T-helper 1 cell treated with Interleukin-12 subunit alpha and Interleukin-12 subunit beta and Interleukin-4 antibody, amounts not matched to agents 30 μg/mL and 1 μg/mL, for 36 hours (primary cell): ENCODE results near the gene MARF1.
"Not testable (repeated sequence)": the region's sequence is repeated elsewhere in the genome, so short reads cannot be mapped to it uniquely, and the experiment has no call there.

ENCODE experiments used
- H3K27ac Mint-ChIP-seq: one replicate; pipeline ENCODE4 v1.8.0; 2021; ENCODE audit warnings: mild to moderate bottlenecking, mixed read lengths
- H3K27me3 Mint-ChIP-seq: one replicate; pipeline ENCODE4 v1.8.0; 2021; ENCODE audit warnings: low read depth, mixed read lengths
- H3K36me3 Mint-ChIP-seq: one replicate; pipeline ENCODE4 v1.8.0; 2021; ENCODE audit warnings: low read depth, mixed read lengths
- H3K4me1 Mint-ChIP-seq: one replicate; pipeline ENCODE4 v1.8.0; 2021; ENCODE audit warnings: low read depth, mixed read lengths
- H3K4me3 Mint-ChIP-seq: one replicate; pipeline ENCODE4 v1.8.0; 2021; ENCODE audit warnings: mild to moderate bottlenecking, moderate library complexity, mixed read lengths
- H3K9me3 Mint-ChIP-seq: one replicate; pipeline ENCODE4 v1.8.0; 2021; ENCODE audit warnings: mixed read lengths

The MARF1 gene

DNA sequence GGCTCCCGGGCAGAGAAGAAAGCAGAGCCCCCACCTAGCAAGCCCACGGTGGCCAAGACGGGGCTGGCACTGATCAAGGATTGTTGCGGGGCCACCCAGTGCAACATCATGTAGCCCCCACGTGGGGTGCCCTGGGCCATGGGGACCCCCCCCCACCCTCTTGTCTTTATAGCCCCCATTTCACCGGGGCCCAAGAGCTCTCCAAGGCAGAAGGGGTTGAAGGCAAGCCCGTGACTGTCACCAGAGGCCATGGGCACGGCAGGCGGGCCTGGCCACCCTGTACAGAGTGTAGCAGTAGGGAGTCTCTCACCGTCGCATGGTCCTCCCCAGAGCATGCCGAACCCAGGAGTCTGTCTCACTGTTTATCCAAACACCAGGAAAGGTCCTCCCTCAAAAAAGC lies 56.2 kb downstream of the MARF1 start:
- Mint-ChIP-seq H3K36me3 (peaks cover 43% of the 10 kb centered on the region), H3K27ac (no peak overlapping the region), H3K27me3 (no peaks in the 10 kb centered on the region), H3K9me3 (peaks cover 23% of the 10 kb centered on the region), H3K4me3 (no peak overlapping the region), H3K4me1 (peaks cover 19% of the 10 kb centered on the region)

DNA sequence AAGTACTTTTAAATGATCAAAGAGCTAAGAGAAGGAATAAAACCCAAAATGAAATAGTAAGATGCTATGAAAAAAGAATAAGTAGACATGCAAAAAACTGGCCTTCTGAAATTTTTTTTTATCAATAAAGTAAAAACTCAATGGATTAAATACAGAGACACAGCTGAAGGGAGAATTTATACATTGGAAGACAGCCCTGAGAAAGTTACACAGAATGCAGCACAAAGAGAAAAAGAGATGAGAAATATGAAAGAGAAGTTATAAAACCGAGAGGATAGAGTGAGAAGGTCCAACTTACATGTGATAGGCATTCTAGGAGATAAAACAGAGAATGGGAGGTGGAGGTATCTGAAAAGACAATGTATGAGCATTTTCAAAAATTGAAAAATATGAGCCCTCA lies 57.0 kb downstream of the MARF1 start:
- no peaks in the 10 kb centered on the region for H3K27me3 Mint-ChIP-seq
- peaks cover 15% of the 10 kb centered on the region for H3K4me1 Mint-ChIP-seq
- H3K4me3 Mint-ChIP-seq: no peak overlapping the region
- peaks cover 23% of the 10 kb centered on the region for H3K9me3 Mint-ChIP-seq
- H3K27ac Mint-ChIP-seq: no peak overlapping the region
- H3K36me3 Mint-ChIP-seq: peaks cover 43% of the 10 kb centered on the region

DNA sequence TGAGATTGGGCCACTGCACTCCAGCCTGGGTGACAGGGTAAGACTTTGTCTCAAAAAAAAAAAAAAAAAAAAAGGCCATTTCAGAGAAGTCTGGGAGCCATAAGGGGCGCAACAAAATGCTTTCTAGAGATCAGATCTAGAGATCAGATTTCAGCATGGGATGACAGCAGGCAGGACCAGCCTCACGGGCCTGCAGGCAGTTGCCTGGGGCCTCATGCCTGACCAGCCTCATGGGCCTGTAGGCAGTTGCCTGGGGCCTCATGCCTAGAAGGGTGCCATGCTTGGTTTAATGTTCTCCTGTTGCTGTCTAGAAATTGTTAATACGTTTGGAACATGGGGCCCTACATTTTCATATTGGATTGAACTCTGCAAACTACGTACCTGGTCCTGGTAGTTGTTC lies 59.4 kb downstream of the MARF1 start:
- H3K4me1 Mint-ChIP-seq: peaks cover 5% of the 10 kb centered on the region
- no peak overlapping the region for H3K27ac Mint-ChIP-seq
- peaks cover 23% of the 10 kb centered on the region for H3K9me3 Mint-ChIP-seq
- no peak overlapping the region for H3K4me3 Mint-ChIP-seq
- H3K36me3 Mint-ChIP-seq: peaks cover 32% of the 10 kb centered on the region
- H3K27me3 Mint-ChIP-seq: no peaks in the 10 kb centered on the region

DNA sequence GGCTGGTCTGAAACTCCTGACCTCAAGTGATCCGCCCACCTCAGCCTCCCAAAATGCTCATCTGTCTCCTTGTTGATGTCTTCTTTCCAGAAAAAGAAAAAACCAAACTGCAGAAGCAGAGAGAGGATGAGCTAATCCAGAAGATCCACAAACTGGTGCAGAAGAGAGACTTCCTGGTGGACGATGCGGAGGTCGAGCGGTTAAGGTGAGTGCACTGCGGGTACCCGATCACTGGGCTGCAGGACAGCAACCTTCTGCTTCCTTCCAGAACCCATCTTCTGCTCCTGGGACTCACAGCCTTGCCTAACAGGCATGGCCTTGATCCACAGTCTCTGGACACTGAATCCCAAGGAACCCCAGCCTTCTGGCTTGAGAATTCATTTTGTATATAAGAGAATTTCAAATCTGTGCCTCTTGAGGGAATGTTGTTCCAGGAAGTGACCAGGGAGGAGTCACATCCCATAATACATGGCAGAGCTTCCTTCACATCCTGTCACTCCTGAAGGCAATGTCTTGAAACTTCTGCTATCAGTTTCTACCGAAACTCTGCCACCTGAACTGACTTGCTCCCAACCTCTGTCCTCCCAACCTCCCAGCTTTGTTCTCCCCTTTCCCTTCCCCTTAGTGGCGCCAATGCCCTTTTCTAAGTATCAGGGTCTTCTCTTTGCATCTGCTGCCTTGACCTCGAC lies 61.7 kb downstream of the MARF1 start:
- Mint-ChIP-seq H3K4me1 (peaks cover 5% of the 10 kb centered on the region), H3K27ac (no peak overlapping the region), H3K4me3 (no peak overlapping the region), H3K36me3 (peaks cover 18% of the 10 kb centered on the region), H3K27me3 (no peaks in the 10 kb centered on the region), H3K9me3 (peaks cover 14% of the 10 kb centered on the region)

DNA sequence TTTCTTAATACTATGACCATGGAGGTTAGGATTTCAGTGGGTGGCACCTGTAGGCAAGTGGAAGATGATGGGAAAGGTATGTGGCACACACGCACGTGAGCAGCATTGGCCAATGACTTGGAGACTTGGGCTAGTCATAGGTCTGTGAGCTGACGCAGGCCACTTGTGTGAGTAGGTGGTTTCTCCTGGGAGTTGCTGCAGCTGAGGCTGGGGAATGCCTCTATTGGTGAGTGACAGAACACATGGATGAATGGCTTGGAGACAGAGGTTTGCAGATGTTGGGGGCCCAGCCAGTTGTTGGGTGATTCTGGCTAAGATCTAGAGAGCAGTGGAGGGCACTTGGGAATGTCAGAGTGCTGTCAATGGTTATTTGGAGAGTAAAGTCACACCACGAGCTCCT lies 64.1 kb downstream of the MARF1 start:
- Mint-ChIP-seq H3K9me3 (peaks cover 12% of the 10 kb centered on the region), H3K27me3 (no peaks in the 10 kb centered on the region), H3K36me3 (peaks cover 7% of the 10 kb centered on the region), H3K4me1 (peaks cover 7% of the 10 kb centered on the region), H3K4me3 (no peak overlapping the region), H3K27ac (no peak overlapping the region)

DNA sequence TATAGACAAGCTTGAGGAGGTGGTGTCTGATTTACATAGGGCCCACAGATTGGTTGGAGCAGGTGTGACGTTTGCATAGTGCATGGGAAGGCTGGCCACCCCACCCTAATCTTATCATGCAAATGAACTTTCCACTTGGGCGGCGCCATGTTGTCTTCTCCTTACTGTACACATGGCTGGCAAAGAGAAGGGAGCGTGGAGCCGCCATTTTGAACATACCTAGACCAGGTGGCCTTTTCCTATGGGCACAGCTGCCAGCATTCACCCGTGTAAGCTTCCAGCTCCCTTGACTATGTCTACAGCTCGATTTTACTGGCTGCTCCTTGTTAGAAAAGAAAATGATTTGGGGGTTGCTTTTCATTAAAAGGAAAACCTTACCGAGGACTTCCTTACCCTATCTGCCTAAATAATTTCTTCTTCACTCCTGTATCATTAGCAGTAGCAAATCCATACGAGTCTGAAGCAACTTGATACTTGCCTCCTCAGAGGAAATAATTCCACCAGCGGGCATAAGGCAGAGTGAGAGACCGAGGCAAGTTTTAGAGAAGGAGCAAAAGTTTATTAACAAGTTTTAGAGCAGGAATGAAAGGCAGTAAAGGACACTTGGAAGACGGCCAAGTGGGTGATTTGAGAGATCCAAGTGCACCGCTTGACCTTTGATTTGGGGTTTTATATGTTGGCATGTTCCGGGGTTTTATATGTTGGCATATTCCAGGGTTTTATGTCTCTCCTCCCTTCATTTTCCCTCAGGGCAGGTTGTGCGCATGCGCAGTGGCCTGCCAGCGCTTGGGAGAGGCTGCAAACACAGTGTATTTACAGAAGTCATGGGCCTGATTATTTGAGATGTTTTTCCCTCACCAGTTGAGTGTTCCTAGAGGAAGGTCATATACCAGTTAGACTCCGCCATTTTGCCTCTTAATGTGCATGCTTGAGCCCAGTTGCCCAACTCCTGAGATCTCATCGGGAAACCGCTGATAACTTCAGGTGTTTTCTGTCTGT lies 65.7 kb downstream of the MARF1 start:
- Mint-ChIP-seq H3K27ac (no peak overlapping the region), H3K4me1 (peaks cover 8% of the 10 kb centered on the region), H3K27me3 (no peaks in the 10 kb centered on the region), H3K4me3 (no peak overlapping the region), H3K9me3 (peaks cover 12% of the 10 kb centered on the region), H3K36me3 (peaks cover 13% of the 10 kb centered on the region)

DNA sequence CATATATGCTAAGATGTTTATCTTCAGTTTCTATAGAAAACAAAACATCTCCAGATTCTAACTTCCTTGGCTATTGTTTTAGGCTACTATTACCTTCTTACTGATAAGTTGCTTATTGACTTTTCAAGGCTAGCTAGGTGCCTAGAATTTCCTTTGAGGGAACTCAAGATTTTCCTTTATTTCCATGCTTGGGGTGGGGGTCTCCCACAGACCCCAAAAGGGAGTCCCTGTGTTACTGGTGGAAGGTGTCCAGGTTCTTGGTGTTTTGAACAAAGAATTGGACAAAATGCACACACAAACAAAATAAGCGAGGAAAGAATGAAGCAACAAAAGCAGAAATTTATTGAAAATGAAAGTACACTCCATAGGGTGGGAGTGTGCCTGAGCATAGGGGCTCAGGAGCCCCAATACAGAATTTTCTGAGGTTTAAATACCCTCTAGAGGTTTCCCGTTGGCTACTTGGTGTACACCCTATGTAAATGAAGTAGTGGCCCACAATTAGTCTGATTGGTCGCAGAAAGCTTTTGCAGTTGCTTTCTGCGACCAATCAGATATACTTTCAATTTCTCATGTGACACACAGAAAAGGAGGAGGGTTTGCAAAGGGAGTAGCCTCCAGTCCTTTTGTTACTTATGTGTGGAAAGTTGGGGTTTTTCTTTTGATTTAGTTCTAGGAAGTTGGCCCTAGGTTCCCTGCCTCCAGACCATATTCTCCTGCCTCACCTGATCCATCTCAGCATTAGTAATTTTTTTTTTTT lies 67.5 kb downstream of the MARF1 start:
- peaks cover 5% of the 10 kb centered on the region for H3K4me1 Mint-ChIP-seq
- peaks cover 14% of the 10 kb centered on the region for H3K9me3 Mint-ChIP-seq
- H3K36me3 Mint-ChIP-seq: peaks cover 16% of the 10 kb centered on the region
- H3K27ac Mint-ChIP-seq: no peak overlapping the region
- H3K4me3 Mint-ChIP-seq: no peak overlapping the region
- H3K27me3 Mint-ChIP-seq: no peaks in the 10 kb centered on the region

DNA sequence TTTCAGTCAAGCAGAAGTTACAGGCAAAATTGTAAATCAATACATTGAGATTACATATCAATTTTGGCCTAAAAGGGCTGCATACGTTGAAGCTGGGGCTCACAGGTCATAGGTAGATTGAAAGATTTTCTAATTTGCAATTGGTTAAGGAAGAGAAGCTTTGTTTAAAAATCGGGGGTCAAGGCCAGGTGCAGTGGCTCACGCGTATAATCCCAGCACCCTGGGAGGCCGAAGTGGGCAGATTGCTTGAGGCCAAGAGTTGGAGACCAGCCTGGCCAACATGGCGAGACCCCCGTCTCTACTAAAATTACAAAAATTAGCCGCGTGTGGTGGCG lies 68.4 kb downstream of the MARF1 start:
- H3K4me3 Mint-ChIP-seq: no peak overlapping the region

DNA sequence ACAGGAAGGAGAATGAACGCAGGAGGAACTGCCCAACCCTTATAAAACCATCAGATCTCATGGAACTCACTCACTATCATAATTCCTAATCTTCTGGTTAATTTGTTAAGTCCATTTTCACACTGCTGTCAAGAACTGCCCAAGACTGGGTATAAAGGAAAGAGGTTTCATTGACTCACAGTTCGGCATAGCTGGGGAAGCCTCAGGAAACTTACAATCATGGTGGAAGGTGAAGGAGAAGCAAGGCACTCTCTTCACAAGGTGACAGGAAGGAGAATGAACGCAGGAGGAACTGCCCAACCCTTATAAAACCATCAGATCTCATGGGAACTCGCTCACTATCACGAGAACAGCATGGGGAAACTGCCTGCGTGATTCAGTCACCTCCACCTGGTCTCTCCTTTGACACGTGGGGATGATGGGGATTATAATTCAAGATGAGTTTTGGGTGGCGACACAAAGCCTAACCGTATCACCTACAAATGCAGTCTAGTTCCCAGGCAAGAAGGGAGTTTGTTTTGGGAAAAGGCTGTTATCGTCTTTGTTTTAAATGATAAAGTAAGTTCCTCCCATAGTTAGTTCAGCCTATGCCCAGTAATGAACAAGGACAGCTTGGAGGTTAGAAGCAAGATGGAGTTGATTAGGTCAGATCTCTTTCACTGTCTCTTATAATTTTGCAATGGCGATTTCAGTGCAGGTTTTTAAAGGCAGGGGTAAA lies 68.9 kb downstream of the MARF1 start:
- H3K4me3 Mint-ChIP-seq, H3K4me1 Mint-ChIP-seq, H3K27me3 Mint-ChIP-seq, H3K27ac Mint-ChIP-seq: not testable (repeated sequence)
- Mint-ChIP-seq H3K9me3 (peaks cover 14% of the 10 kb centered on the region), H3K36me3 (peaks cover 16% of the 10 kb centered on the region)

More for the DNA sequence above, 68.4 kb downstream of the MARF1 start:
- H3K9me3 Mint-ChIP-seq: peaks cover 14% of the 10 kb centered on the region
- peaks cover 5% of the 10 kb centered on the region for H3K4me1 Mint-ChIP-seq
- no peak overlapping the region for H3K27ac Mint-ChIP-seq
- peaks cover 16% of the 10 kb centered on the region for H3K36me3 Mint-ChIP-seq
- no peaks in the 10 kb centered on the region for H3K27me3 Mint-ChIP-seq

DNA sequence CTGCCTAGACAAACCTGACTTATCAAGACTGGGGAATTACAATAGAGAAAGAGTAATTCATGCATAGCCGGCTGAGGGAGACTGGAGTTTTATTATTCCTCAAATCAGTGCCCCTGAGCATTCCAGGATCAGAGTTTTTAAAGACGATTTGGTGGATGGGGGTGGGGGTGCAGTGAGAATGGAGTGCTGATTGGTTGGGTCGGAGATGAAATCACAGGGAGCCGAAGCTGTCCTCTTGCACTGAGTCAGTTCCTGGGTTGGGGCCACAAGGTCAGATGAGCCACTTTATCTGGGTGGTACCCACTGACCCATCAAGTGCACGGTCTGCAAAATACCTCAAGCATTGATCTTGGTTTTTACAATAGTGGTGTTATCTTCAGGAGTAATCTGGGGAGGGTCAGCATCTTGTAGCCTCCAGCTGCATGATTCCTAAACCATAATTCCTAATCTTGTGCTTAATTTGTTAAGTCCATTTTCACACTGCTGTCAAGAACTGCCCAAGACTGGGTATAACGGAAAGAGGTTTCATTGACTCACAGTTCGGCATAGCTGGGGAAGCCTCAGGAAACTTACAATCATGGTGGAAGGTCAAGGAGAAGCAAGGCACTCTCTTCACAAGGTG lies 69.6 kb downstream of the MARF1 start:
- Mint-ChIP-seq H3K4me1 (peaks cover 5% of the 10 kb centered on the region), H3K27me3 (no peaks in the 10 kb centered on the region), H3K9me3 (peaks cover 14% of the 10 kb centered on the region), H3K36me3 (peaks cover 16% of the 10 kb centered on the region), H3K27ac (no peak overlapping the region), H3K4me3 (no peak overlapping the region)

DNA sequence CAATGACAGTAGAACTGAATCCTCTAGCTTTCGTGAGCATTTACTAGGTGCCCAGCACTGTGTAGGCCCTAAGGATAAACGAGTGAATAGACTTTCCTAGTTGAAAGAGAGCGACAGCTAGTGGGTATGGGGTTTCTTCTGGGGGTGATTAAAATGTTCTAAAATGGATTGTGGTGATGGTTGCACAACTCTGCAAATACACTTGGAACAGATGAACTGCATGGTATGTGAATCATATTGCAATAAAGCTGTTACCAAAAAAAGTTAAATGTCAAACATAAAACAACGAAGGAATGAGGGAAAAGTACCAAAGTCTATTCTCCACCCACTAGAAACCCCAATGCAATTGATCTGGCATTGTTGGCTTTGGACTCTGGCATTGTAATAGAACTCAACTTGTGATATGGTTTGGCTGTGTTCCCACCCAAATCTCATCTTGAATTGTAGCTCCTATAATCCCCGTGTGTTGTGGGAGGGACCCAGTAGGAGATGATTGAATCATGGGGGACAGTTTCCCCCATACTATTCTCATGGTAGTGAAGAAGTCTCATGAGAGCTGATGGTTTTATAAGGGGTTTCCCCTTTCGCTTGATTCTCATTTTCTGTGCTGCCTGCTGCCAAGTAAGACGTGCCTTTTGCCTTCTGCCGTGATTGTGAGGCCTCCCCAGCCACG lies 70.5 kb downstream of the MARF1 start:
- H3K4me3 Mint-ChIP-seq: no peak overlapping the region
- no peak overlapping the region for H3K27ac Mint-ChIP-seq
- peaks cover 5% of the 10 kb centered on the region for H3K4me1 Mint-ChIP-seq
- H3K36me3 Mint-ChIP-seq: peaks cover 15% of the 10 kb centered on the region
- no peaks in the 10 kb centered on the region for H3K27me3 Mint-ChIP-seq
- H3K9me3 Mint-ChIP-seq: peaks cover 13% of the 10 kb centered on the region

DNA sequence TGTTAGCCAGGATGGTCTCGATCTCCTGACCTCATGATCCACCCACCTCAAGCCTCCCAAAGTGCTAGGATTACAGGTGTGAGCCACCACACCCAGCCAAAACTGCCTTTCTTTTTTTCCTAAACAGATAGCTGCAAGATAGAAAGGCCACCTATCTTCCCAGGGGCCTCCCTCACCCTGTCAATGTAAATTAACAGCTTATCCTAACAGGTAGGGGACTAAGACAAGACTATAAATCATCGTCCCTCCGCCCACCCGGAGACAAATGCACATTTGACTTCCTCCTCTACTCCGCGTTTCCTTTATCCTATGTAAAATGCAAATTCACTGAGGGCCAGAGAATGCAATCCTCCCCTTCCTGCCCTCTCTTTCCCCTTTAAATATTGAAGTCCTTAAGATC lies 71.4 kb downstream of the MARF1 start:
- Mint-ChIP-seq H3K9me3 (peaks cover 9% of the 10 kb centered on the region), H3K27ac (peak overlapping the region; percentile 1), H3K4me1 (peaks cover 5% of the 10 kb centered on the region), H3K4me3 (no peak overlapping the region), H3K27me3 (no peaks in the 10 kb centered on the region), H3K36me3 (peaks cover 11% of the 10 kb centered on the region)

DNA sequence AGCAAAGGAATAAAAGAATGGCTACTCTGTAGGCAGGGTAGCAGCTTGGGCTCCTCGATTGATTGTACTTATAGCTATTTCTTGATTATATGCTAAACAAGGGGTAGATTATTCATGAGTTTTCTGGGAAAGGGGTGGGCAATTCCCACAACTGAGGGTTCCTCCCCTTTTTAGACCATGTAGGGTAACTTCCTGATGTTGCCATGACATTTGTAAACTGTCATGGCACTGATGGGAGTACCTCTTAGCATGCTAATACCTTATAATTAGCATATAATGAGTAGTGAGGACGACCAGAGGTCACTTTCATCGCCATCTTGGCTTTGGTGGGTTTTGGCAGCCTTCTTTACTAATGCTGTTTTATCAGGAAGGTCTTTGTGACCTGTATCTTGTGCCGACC lies 72.3 kb downstream of the MARF1 start:
- not testable (repeated sequence) for H3K4me1 Mint-ChIP-seq, H3K27me3 Mint-ChIP-seq, H3K9me3 Mint-ChIP-seq, H3K27ac Mint-ChIP-seq, H3K4me3 Mint-ChIP-seq
- peaks cover 10% of the 10 kb centered on the region for H3K36me3 Mint-ChIP-seq
